ENCODE results near the gene PIGP. TPM values are rescaled to one million over a fixed set of nuclear protein-coding genes. Genes with fewer than 3 reads are reported as not detected.

Gene PIGP
- total and polyA plus RNA-seq, 9 of the 15 experiments (the other 6 are each of a cell fraction or from before 2014, with no cell fraction given), result 18.3 to 122 (median 35.6) TPM

DNA sequence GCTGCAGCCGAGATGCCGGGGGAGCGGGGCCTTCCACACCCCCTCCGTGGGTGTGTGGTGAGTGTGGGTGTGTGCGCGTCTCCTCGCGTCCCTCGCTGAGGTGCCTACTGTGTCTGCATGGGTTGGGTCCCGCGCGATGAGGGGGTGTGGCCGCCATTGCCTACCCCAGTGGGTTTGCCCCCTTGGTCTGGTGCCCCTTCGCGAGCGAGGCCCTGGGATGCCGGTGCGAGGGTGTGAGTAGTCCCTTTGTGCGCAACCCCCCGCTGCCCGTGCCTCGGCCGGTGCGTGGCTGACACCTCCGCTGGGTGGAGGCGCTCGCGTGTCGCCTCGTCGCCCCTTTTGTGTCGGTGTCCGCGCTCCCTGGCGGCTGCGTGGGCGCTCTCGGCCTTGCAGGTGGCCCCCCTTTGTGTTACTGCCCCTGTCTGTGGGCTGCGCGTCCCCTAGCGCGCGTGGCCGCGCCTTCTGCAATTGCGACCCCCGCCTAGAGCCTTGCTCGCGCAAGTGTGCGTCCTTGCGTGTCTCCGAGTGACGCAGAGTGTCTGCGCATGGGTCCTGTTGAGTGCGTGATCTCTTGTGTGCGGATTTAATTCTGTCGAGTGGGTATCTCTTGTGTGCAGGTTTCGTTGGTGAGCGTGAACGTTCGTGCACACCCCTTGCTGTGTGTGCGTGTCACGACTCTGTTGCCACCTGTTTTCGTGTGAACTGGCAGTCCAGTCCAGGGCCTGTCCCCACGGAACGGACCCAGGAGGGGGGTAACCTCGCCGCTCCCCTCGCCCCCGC is 736 bp upstream of the PIGP start (continued):
- TF ChIP-seq, protein P1, sequence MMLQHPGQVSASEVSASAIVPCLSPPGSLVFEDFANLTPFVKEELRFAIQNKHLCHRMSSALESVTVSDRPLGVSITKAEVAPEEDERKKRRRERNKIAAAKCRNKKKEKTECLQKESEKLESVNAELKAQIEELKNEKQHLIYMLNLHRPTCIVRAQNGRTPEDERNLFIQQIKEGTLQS (IDR thresholded peaks at IDR 0.05), result no peak
- TF ChIP-seq, protein P1 (CRISPR knock-in tag; conservative IDR thresholded peaks at IDR 0.05), result 0 out of 2 replicates have a peak, but pooled peaks have one; percentile 27
- TF ChIP-seq FOXM1 (IDR thresholded peaks at IDR 0.05; ENCODE audit: low read depth), result no peak
- no peak for TF ChIP-seq FOXM1 (CRISPR knock-in tag; IDR thresholded peaks at IDR 0.05; ENCODE audit: low read depth)
- no peak for TF ChIP-seq NCOR1 (IDR thresholded peaks at IDR 0.05)
- TF ChIP-seq BCL6 (CRISPR knock-in tag; IDR thresholded peaks at IDR 0.05), result no peak
- TF ChIP-seq, protein P2, sequence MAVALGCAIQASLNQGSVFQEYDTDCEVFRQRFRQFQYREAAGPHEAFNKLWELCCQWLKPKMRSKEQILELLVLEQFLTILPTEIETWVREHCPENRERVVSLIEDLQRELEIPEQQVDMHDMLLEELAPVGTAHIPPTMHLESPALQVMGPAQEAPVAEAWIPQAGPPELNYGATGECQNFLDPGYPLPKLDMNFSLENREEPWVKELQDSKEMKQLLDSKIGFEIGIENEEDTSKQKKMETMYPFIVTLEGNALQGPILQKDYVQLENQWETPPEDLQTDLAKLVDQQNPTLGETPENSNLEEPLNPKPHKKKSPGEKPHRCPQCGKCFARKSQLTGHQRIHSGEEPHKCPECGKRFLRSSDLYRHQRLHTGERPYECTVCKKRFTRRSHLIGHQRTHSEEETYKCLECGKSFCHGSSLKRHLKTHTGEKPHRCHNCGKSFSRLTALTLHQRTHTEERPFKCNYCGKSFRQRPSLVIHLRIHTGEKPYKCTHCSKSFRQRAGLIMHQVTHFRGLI (CRISPR knock-in tag; IDR thresholded peaks at IDR 0.05), result no peak
- TF ChIP-seq, protein P3, sequence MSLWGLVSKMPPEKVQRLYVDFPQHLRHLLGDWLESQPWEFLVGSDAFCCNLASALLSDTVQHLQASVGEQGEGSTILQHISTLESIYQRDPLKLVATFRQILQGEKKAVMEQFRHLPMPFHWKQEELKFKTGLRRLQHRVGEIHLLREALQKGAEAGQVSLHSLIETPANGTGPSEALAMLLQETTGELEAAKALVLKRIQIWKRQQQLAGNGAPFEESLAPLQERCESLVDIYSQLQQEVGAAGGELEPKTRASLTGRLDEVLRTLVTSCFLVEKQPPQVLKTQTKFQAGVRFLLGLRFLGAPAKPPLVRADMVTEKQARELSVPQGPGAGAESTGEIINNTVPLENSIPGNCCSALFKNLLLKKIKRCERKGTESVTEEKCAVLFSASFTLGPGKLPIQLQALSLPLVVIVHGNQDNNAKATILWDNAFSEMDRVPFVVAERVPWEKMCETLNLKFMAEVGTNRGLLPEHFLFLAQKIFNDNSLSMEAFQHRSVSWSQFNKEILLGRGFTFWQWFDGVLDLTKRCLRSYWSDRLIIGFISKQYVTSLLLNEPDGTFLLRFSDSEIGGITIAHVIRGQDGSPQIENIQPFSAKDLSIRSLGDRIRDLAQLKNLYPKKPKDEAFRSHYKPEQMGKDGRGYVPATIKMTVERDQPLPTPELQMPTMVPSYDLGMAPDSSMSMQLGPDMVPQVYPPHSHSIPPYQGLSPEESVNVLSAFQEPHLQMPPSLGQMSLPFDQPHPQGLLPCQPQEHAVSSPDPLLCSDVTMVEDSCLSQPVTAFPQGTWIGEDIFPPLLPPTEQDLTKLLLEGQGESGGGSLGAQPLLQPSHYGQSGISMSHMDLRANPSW (CRISPR knock-in tag; IDR thresholded peaks at IDR 0.05), result peak; percentile 27
- no peak for TF ChIP-seq ELF4 (CRISPR knock-in tag; IDR thresholded peaks at IDR 0.05)
- TF ChIP-seq, protein P4, sequence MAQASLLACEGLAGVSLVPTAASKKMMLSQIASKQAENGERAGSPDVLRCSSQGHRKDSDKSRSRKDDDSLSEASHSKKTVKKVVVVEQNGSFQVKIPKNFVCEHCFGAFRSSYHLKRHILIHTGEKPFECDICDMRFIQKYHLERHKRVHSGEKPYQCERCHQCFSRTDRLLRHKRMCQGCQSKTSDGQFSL (CRISPR knock-in tag; IDR thresholded peaks at IDR 0.05), result peak; percentile 66
- TF ChIP-seq, protein P4 (tag; IDR thresholded peaks at IDR 0.05), result peak in 1 of 2 experiments; percentile 30; a peak in 1 of 4 replicates
- TF ChIP-seq, protein P5, sequence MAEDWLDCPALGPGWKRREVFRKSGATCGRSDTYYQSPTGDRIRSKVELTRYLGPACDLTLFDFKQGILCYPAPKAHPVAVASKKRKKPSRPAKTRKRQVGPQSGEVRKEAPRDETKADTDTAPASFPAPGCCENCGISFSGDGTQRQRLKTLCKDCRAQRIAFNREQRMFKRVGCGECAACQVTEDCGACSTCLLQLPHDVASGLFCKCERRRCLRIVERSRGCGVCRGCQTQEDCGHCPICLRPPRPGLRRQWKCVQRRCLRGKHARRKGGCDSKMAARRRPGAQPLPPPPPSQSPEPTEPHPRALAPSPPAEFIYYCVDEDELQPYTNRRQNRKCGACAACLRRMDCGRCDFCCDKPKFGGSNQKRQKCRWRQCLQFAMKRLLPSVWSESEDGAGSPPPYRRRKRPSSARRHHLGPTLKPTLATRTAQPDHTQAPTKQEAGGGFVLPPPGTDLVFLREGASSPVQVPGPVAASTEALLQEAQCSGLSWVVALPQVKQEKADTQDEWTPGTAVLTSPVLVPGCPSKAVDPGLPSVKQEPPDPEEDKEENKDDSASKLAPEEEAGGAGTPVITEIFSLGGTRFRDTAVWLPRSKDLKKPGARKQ (CRISPR knock-in tag; IDR thresholded peaks at IDR 0.05), result no peak
- no peak for TF ChIP-seq ZNF212 (CRISPR knock-in tag; IDR thresholded peaks at IDR 0.05)
- TF ChIP-seq, protein P6, sequence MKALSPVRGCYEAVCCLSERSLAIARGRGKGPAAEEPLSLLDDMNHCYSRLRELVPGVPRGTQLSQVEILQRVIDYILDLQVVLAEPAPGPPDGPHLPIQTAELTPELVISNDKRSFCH (CRISPR knock-in tag; IDR thresholded peaks at IDR 0.05), result no peak
- TF ChIP-seq, protein P6 (tag; IDR thresholded peaks at IDR 0.05), result peak; percentile 93; the same call in 1 of the 2 replicates

All from K562 (cell line).